Epithelial cell of prostate (primary cell): ENCODE measurements around the gene IL12RB1.
"Not testable (repeated sequence)": the region's sequence is repeated elsewhere in the genome, so short reads cannot be mapped to it uniquely, and the experiment has no call there.

Experiments
- DNase-seq: peaks from one replicate; pipeline ENCODE4 v3.0.0-alpha.2; 2011; ENCODE audit warnings: low read depth, low spot score
- H3K27ac ChIP-seq: fragments of 450-650 bp; 2 replicates; pipeline ENCODE4 v1.5.1; 2017; ENCODE audit warnings: mild to moderate bottlenecking

The IL12RB1 gene

DNA sequence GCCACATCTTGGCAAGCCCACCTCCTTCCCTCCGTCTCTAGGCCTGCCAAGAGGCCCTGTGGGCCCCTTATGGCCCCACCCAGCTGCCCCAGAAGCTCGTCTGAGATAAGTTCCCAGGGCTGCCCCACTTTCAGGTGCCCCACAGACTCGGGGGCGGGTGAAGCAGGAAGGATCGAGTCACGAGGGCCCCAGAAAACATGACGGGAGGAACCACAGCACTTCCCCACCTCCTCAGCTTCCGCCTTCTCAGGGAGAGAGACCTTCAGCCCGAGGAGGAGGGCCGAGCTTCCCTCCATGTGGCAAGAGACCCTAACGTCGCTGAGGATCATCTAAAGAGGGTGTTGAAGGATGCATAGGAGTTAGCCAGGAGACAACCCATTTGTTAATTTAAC, 4.5 kb upstream of the IL12RB1 start:
- no peak overlapping the region for H3K27ac ChIP-seq

DNA sequence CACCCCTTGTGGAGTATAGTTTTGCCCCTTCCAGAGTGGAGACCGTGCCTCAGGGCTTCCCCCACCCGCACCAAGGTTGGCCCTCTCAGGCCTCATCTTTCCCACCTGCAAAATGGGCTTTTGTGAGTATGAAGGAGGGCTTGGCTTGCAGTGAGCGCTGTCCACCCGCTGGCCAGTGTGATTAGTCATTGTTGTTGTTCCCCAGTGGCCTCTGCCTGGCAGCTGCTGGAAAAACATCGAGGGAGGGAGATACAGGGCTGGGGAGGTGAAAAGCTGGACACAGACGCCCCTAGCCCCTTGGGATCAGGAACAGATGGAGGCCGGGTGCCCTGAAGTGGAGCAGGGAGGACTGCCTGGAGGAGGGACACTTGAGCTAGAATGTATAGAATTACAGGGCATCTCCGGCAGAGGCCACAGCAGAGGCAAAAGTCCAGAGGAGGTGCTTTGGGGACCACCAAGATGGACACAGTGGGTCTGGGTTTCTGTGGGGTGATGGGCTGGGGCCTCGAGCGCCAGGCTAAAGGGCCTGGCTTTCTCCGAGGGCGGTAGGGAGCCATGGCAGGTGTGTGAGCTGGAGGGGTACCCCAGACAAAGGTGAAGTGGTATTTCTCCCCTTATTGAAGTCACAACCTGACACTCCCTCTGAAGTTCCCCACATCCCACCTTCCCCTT, 3.9 kb upstream of the IL12RB1 start:
- no peak for DNase-seq
- H3K27ac ChIP-seq = no peak overlapping the region

More for the DNA sequence above, 4.5 kb upstream of the IL12RB1 start:
- DNase-seq = no peak

DNA sequence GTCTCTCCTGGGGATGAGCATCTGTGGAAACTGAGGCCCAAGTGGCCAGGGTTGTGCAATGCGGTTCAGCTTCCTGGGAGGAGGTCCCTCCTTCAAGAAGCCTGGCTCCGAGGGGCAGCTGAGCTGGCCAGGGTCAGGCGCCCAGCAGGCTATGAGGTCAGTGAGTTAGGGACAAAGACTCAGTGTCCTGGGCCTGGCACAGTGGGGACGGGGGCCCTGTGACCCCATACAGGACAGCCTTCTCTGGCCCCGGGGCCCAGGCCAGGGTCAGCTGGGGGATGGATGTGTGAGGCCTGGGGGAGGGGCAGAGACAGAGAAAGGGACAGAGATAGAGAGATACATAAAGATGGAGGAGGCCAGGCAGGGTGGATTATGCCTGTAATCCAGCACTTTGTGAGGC, 3.0 kb upstream of the IL12RB1 start:
- DNase-seq = no peak
- H3K27ac ChIP-seq = no peak overlapping the region

DNA sequence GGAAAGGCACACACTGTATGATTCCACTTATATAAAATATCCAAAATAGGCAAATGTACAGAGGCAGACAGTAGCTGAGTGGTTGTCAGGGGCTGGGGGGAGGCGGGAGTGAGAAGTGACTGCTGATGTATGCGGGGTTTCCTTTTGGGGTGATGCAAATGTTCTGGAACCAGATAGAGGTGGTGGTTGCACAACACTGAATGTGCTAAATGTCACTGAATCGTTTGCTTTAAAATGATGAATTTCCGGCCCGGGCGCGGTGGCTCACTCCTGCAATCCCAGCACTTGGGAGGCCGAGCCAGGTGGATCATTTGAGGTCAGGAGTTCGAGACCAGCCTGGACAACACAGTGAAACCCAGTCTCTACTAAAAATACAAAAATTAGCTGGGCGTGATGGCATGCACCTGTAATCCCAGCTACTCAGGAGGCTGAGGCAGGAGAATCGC, 2.4 kb upstream of the IL12RB1 start:
- peak overlapping the region; percentile 14 for H3K27ac ChIP-seq
- not testable (repeated sequence) for DNase-seq

DNA sequence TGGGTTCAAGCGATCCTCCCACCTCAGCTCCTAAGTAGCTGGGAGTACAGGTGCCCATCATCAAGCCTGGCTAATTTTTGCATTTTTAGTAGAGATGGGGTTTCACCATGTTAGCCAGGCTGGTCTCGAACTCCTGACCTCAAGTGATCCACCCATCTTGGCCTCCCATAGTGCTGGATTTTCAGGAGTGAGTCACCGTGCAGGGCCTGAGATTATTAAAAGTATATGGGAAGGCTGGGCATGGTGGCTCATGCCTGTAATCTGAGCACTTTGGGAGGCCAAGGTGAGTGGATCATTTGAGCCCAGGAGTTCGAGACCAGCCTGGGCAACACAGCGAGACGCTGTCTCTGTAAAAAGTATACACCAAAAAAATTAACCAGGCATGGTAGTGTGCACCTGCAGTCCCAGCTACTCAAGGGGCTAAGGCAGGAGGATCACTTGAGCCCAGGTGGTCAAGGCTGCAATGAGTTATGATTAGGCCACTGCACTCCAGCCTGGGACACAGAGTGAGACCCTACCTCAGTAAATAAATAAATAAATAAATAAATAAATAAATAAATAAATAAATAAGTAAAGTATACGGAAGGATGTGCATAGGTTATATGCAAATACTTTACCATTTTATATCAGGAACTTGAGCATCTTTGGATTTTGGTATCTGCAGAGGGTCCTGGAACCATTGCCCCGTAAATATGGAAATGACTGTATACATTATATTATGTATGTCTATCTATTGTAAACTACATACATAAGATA, 854 bp downstream of the IL12RB1 start:
- H3K27ac ChIP-seq = no peak overlapping the region
- no peak for DNase-seq

DNA sequence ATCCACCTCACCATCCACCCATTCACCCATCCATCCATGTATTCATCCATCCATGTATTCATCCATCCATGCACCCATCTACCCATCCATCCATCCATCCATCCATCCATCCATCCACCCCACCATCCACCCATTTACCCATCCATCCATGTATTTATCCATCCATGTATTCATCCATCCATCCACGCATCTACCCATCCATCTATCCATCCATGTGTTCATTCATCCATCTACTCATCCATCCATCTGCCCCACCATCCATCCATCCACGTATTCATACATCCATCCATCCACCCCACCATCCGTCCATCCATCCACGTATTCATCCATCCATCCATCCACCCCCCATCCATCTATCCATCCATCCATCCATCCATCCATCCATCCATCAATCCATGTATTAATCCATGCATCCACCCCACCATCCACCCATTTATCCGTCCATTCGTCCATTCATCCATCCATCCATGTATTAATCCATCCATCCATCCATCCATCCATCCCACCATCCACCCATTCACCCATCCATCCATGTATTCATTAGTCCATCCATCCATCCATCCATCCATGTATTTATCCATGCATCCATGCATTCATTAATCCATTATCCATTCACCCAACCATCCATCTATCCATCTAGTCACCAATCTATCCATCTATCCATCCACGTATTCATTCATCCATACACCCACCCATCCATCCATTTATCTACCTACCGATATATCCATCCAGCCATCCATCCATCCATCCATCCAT, 2.6 kb downstream of the IL12RB1 start:
- no peak for DNase-seq

DNA sequence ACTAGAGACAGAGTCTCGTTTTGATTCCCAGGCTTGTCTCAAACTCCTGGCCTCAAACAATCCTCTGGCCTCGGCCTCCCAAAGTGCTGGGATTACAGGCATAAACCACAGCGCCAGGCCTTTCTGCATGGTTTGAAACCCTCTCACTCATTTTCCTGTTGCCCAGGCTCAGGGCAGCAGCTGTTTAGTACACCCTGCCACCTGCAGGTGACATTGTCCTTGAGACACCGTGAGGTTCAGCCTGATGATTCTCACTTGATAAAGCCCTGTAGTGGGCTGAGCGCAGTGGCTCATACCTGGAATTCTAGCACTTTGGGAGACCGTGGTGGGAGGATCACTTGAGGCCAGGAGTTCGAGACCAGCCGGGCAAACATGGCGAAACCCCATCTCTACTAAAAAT, 12.5 kb downstream of the IL12RB1 start:
- no peak overlapping the region for H3K27ac ChIP-seq
- no peak for DNase-seq

More for the DNA sequence above, 2.6 kb downstream of the IL12RB1 start:
- H3K27ac ChIP-seq = no peak overlapping the region

DNA sequence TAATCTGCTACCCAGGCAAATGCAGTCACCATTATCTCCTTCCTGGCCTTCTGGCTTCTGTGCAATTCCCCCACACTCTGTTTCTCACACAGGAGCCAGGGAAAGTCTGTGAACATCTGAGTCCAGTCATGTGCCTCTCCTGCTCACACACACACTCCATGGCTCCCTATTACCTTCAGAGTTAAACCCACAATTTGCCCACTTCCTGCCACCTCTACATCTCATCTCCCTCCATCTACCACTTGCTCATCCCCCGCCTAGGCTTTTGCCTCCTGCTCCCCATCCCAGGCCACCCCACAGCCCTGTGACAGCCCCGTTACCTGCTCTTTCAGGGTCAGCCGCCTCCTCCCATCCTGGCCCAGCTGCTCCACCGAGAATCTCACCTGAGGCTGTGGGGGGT, 13.5 kb downstream of the IL12RB1 start:
- DNase-seq = no peak
- no peak overlapping the region for H3K27ac ChIP-seq

DNA sequence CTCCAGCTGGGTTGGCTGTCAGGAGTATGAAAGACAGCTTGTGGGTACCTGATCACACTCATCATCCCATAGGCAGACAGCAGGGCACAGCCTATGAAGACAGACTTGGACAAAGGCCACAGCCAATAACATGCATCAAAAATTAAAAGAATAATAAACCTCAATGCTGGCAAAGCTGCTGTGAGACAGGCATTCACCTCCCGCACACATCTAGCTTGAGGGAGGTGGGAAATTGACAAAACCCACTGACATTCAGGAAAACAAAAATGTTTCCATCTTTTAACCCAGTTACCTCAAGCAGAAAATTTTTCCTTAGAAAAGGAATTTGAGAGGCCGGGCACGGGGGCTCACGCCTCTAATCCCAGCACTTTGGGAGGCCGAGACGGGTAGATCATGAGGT, 14.4 kb downstream of the IL12RB1 start:
- no peak for DNase-seq
- H3K27ac ChIP-seq = no peak overlapping the region

DNA sequence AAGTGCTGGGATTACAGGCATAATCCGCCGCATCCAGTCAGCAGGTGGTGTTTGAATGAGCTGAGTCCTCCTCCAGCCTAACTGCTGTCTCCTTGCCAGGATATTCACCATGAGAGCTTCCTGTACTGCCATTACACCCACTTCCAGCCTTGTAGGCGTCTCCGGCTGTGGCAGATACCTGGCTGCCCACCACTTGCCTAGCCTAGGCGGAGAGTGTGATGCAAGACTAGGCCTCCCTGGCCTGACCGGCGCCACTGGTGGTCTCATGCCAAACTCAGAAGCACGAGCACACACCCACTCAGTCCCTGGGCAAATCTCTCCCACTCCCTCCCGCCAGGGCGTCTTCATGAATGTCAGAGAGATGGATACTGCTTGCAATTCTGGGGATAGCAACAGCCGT, 16.6 kb downstream of the IL12RB1 start:
- no peak overlapping the region for H3K27ac ChIP-seq
- no peak for DNase-seq

DNA sequence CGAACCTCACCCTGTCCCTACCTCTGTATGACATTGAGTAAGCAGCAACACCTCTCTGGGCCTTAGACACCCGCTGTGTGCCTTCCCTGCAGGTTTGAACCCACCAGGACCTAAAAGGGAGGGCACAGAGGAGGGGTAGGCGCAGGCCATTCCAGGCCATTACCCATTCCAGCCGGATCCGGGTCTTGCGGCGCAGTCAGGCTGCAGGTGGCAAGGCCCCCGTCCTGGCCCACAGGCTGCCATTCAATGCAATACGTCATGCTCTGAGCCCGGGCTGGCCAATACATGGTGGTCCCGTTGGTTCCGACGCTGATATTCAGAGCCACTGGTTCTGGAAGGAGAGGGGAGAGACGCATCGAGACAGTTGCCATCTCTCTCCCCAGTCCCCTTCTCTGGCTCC, 17.4 kb downstream of the IL12RB1 start:
- H3K27ac ChIP-seq = no peak overlapping the region
- no peak for DNase-seq

DNA sequence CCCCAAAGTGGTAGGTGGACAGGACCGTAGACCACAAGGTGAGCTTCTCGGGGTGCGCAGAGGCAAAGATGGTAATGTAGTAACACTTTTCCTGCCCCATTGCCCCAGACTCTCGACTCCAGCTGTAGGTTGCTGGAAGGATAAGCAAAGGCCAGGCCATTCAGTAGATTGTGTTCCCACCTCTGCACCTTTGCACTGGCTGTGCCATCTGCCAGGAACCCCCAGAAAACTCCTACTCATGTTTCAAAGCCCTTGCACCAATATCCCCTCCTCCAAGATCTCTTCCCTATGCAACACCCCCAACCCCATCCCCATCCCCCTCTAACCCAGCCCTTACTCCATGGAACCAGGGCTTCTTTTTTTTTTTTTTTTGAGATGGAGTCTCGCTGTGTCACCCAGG, 18.3 kb downstream of the IL12RB1 start:
- H3K27ac ChIP-seq = no peak overlapping the region
- no peak for DNase-seq

DNA sequence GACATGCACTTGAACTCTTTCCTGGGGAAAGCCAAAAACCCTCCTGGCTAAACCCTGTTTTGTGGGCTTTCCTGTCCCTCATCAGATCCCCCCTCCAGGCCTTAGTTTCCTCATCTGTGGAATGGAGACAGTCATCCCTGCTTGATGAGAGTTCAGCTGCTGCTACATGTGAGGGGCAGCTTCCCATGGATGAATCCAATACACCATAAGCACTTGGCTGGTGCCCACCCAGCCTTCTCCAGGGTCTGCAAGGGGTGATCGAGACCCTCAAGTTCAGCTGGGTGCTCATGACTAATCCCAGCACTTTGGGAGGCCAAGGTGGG, 21.6 kb downstream of the IL12RB1 start:
- no peak overlapping the region for H3K27ac ChIP-seq
- no peak for DNase-seq

DNA sequence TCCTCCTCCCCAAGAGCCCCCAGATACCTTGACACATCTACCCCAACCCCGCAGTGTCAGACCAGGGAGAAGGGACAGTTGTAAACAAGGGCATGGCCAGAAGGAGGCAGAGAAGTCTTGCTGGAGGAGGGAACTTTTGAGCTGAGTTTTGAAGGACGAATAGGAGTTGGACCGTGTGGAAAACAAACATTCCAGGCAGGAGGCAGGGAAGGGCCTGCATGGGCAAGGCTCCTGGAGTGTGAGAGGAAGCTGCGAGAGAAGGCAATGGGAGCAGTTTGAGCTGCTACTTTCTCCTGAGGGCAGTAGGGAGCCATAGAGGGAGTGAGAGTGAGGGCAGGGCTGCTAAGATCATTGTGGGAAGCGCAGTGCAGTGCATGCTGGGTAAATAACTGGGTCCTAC, 23.3 kb downstream of the IL12RB1 start:
- H3K27ac ChIP-seq = no peak overlapping the region
- DNase-seq = no peak

DNA sequence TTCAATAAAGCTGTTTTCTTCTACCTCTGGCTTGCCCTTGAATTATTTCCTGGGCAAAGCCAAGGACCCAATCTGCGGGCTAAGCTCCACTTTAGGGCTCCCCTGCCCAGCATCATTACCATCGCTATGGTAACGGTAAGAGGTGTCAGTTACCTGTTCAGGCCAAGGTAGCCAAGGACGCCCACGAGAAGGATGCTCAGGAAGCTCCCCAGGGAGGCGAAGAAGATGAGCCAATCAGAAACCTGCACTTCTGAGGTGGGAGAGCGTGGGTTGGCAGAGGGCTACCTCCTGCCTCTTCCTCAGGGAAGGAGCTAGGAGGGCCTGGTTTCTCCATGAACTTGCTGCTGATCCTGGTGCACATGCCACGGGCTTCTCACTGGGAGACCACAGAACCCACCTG, 24.7 kb downstream of the IL12RB1 start:
- H3K27ac ChIP-seq = no peak overlapping the region
- DNase-seq = no peak

DNA sequence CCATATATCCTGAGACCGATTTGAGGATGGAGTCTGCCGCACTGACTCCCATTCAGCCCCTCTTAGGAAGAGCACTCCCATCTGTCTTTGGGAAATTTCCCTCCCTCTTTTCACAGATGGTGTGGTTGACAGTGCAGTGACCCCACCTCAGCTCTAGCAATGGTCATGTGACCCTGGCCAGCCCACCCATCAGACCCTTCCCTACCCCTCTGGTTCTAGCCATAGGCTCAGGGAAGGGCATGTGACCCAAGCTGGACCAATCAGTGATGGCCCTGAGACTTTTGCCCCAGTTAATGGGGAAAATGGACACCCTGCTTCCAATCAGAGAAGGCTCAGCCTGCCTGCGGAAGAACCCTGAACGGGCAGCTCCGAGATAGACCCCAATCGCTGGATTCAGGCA, 26.3 kb downstream of the IL12RB1 start:
- no peak for DNase-seq
- H3K27ac ChIP-seq = no peak overlapping the region

DNA sequence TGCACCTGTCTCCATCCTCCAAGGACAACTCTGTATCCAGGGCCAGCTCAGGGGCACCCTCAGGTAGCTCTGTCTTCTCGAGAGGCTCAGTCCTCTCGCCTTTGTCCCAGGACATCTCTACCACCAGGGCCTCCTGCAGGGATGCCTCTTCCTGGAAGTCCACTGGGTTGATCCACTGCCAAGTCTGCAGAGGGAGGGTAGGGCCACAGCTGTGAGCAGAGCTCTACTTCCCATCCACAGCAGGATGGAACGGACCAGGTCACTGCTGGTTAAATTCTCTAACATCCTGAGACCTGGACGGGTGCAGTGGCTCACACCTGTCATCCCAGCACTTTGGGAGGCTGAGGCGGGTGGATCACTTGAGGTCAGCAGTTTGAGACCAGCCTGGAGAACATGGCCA, 26.8 kb downstream of the IL12RB1 start:
- H3K27ac ChIP-seq = no peak overlapping the region
- DNase-seq = no peak

DNA sequence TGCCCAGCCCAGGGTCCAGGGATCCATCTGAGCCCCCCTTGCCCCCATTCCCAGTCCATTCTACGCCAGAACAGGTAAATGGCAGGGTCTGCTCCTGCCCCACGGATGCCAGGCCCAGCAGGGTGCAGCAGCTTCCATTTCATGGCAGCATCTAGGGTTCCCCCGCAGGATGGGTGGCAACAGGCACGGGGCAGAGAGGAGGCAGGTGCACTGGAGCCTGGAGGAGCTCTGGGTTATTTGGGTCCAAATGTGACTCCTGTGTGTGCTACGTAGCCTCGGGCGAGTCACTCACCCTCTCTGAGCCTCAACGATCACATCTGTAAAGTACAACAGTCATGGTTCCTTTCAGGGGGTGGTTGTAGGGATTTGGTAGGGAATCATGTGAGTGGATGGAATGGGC, 27.4 kb downstream of the IL12RB1 start:
- no peak overlapping the region for H3K27ac ChIP-seq
- no peak for DNase-seq

DNA sequence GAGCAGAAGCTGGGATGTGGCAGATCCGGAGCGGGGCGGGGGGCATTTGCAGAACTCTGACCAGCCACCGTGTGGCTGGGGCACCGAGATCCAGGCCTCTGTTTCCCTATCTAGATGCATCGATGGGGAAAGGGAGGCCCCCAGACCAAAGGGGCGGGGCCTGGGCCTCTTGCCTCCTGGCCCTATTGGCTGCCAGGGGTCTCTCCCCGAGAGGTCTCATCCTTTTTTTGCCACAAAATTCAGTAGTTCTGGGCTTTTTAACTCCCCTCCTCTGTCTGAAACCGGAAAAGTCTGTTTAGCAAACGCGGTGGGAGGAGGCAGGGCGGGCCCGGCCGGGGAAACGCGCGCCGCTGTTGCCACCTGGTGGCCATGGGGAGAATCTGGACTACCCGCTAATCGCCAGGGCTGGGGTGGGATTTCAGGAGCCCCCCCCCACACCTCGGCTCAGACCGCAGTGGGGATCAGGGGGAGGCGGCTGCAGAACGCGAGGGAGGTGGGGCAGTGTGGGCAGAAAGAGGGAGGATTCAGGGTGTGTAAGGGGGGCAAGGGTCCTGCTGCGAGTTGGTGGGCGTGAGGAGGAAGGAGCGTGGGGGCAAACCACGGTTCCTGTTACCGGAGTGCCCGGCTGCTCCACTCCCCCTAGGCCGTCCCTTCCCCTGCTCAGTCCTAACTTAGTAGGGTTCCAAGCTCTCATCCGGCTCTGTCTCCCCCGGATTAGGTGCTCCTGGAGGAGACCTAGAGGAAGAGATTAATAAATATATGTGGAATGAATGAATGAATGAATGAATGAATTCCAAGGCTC, 28.3 kb downstream of the IL12RB1 start:
- no peak overlapping the region for H3K27ac ChIP-seq
- DNase-seq = no peak

DNA sequence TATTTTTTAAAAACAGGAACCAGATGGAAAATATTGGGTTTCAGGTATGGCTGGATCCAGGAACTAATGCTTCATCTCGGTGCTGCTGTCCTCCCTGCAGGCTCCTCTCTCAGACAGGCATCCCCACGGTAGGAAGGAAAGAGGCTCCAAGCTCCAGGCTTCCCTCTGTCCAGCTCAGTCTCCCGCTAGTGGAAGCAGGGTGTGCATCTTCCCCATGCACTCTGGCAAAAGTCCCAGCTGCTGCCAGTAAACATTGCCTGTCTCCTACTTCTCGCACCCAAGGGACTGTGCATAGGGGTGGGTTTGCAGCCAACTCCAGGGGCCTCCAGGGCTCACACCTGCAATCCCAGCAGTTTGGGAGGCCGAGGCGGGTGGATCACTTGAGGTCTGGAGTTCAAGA, 29.2 kb downstream of the IL12RB1 start:
- no peak for DNase-seq
- no peak overlapping the region for H3K27ac ChIP-seq

DNA sequence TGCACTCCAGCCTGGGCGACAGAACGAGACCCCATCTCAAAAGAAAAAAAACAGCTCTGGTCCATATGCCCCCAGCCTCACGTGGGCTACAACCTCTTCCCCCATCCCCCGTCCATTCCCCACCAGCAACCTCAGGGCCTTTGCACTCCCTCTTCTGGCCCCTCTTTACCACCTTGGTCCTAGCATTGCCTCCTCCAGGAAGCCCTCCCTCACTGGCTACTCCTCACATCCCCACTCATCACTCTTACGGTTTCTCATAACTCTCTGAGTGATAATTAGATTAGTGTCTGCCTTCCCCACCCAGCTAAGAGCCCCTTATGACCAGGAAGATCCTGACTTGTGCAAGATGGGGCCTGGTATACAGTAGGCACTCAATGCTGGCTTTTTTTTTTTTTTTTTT, 30.8 kb downstream of the IL12RB1 start:
- H3K27ac ChIP-seq = no peak overlapping the region

More for the DNA sequence above, 30.8 kb downstream of the IL12RB1 start:
- no peak for DNase-seq
